Spleen (tissue), 11 donors: ENCODE data around the gene UBAP1. TPM values are rescaled to one million over a fixed set of nuclear protein-coding genes. Genes with fewer than 3 reads are reported as not detected.
A peak's percentile ranks its signal among the peaks of the same experiment; 100 is the strongest.
"Not testable (repeated sequence)": the region's sequence is repeated elsewhere in the genome, so short reads cannot be mapped to it uniquely, and the experiment has no call there.

Experiments used
- DNase-seq: peaks from one replicate; pipeline ENCODE4 v3.0.0-alpha.2; 2020
- H3K27ac ChIP-seq, 8 donors: fragments of 200-600 bp; sonication (generic) in 7 of 8; 1 replicate in 4 of 8; 2 replicates in 4 of 8; pipeline versions ENCODE4 v1.5.0 to v1.8.0; 2016 to 2021; ENCODE audit warnings: inconsistent platforms in 4 of 8, mild to moderate bottlenecking in 4 of 8, moderate library complexity in 1 of 8
- H3K27me3 ChIP-seq, 7 donors: fragments of 200-600 bp; sonication (generic) in 6 of 7; replicated peaks in 1 of 7; 1 replicate in 4 of 7; 2 replicates in 3 of 7; pipeline versions ENCODE4 v1.5.0 to v1.8.0; 2016 to 2021; ENCODE audit warnings: inconsistent platforms in 3 of 7, mild to moderate bottlenecking in 1 of 7
- H3K36me3 ChIP-seq, 6 donors: fragments of 200-600 bp; sonication (generic) in 5 of 6; 1 replicate in 4 of 6; 2 replicates in 2 of 6; pipeline versions ENCODE4 v1.5.0 to v1.8.0; 2016 to 2021; ENCODE audit warnings: inconsistent platforms in 2 of 6
- H3K4me1 ChIP-seq, 6 donors: fragments of 200-600 bp; sonication (generic) in 5 of 6; 1 replicate in 3 of 6; 2 replicates in 3 of 6; pipeline versions ENCODE4 v1.5.0 to v1.8.0; 2016 to 2021; ENCODE audit warnings: inconsistent platforms in 3 of 6
- H3K4me3 ChIP-seq, 8 donors: fragments of 200-600 bp; sonication (generic) in 7 of 8; 1 replicate in 4 of 8; 2 replicates in 4 of 8; pipeline versions ENCODE4 v1.5.0 to v1.8.0; 2016 to 2021; ENCODE audit warnings: inconsistent platforms in 4 of 8, mild to moderate bottlenecking in 4 of 8, moderate library complexity in 2 of 8
- H3K9me3 ChIP-seq, 8 donors: fragments of 200-600 bp; sonication (generic) in 7 of 8; 1 replicate in 4 of 8; 2 replicates in 4 of 8; pipeline versions ENCODE4 v1.5.0 to v1.8.0; 2016 to 2021; ENCODE audit warnings: inconsistent platforms in 4 of 8
- POLR2A ChIP-seq, 3 donors: fragments of 450-650 bp; IDR thresholded peaks; one replicate each; pipeline ENCODE4 v1.5.1; 2017; ENCODE audit warnings: antibody characterized with exemption in 3 of 3, mild to moderate bottlenecking in 1 of 3
- POLR2AphosphoS5 ChIP-seq, 3 donors: sonication (generic); formaldehyde crosslinking; IDR thresholded peaks; one replicate each; pipeline ENCODE4 v1.5.1; 2017; ENCODE audit warnings: antibody characterized with exemption in 3 of 3
- WGBS, 5 donors: extraction: QIAGEN DNeasy Blood & Tissue Kit in 3 of 5; methylation state at CpG; one replicate each; pipeline versions ENCODE4 v1.1.5 to v1.1.7; 2013 to 2018; 5-methylcytosine and 5-hydroxymethylcytosine counted together
- intact Hi-C: fragments of 100-400 bp; cut with DNase I; formaldehyde crosslinking; loops from one replicate; pipeline ENCODE4 v1.15.0; 2023; ENCODE audit warnings: low total_unique reads
- polyA plus RNA-seq, 3 donors: library from polyadenylated mRNA; stranded (reverse); fragments of 200-250 nt; gene quantifications; one replicate each; pipeline ENCODE4 v1.2.1, GENCODE V29; 2013
- total RNA-seq, 7 donors: library from RNA; depleted of rRNA in 3 of 7; stranded (reverse); fragments of >200 nt in 3 of 7; fragmentation: NEBNext Ultra II Directional in 4 of 7; extraction: Animal tissue kit (Norgen Biotek cat#: 25700) in 4 of 7; gene quantifications; one replicate each; pipeline versions ENCODE4 v1.1.0 to v1.2.1, GENCODE V29; 2016 to 2021
- TF ChIP-seq, protein P1 (sequence below), 11 experiments: fragments of 200-600 bp in 7 of 11; fragments of 450-650 bp in 4 of 11; sonication (generic) in 4 of 11; IDR thresholded peaks in 8 of 11; conservative IDR thresholded peaks in 3 of 11; 1 replicate in 7 of 11; 2 replicates in 4 of 11; pipeline versions ENCODE4 v1.4.0 to v1.8.0; 2016 to 2021; ENCODE audit warnings: antibody characterized with exemption in 11 of 11, inconsistent platforms in 4 of 11, mild to moderate bottlenecking in 1 of 11
- donor health status: healthy with polysubstance abuse.
- donor health status: DM: no; HTN: no; CAD: no; lungs with moderate emphysema.
- donor health status: DM: no; HTN: no; CAD: no.
- donor health status: Bipolar disorder and iron deficiency.
- donor health status: healthy.
- donor health status: DM: no; HTN: no; CAD: no.
- donor health status: DM: yes; HTN: yes; CAD: no.

The UBAP1 gene
- total and polyA plus RNA-seq, 10 donors = 17.3 to 56.0 (median 41.2) TPM

DNA sequence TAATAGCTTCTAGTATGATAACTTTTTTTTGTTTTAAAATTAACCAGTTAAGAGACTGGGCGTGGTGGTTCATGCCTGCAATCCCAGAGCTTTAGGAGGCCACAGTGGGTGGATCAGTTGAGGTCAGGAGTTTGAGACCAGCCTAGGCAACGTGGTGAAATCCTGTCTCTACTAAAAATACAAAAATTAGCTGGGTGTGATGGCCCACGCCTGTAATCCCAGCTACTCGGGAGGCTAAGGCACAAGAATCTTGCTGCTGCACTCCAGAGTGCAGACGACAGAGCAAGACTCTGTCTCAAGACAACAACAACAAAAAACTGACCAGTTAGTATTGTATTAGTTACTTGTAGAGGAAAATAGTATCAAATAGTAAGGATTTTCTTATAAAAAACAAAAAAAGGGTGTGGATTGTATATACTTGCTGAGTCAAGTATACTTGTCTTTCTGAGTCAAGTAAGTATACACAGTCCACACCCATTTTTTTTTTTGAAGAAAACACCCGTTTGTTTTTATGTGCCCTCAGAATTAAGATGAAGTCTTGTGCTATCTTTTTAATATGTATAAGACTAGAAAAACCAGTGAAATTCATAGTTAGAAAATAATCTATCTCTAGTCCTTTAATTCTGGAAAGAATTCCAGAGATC lies 25.3 kb downstream of the UBAP1 start:
- intact Hi-C loops = no loop called here

DNA sequence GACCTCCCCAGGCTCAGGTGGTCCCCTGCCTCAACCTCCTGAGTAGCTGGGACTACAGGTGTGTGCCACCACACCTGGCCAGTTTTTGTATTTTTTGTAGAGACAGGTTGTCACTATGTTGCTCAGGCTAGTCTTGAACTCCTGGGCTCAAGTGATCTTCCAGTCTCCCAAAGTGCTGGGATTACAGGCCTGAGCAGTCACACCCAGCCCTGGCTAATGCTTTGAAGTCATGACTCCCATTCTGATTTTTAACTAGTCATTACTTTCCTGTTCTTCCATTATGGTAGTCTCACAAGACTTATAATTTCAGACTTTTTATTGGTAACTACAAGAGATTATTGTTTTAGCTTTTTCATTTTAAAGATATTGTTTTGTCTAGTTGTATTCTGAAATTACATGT lies 26.3 kb downstream of the UBAP1 start:
- no peak for TF ChIP-seq POLR2A (IDR thresholded peaks at IDR 0.05)
- no peak for TF ChIP-seq POLR2AphosphoS5 (IDR thresholded peaks at IDR 0.05)
- TF ChIP-seq, protein P1, sequence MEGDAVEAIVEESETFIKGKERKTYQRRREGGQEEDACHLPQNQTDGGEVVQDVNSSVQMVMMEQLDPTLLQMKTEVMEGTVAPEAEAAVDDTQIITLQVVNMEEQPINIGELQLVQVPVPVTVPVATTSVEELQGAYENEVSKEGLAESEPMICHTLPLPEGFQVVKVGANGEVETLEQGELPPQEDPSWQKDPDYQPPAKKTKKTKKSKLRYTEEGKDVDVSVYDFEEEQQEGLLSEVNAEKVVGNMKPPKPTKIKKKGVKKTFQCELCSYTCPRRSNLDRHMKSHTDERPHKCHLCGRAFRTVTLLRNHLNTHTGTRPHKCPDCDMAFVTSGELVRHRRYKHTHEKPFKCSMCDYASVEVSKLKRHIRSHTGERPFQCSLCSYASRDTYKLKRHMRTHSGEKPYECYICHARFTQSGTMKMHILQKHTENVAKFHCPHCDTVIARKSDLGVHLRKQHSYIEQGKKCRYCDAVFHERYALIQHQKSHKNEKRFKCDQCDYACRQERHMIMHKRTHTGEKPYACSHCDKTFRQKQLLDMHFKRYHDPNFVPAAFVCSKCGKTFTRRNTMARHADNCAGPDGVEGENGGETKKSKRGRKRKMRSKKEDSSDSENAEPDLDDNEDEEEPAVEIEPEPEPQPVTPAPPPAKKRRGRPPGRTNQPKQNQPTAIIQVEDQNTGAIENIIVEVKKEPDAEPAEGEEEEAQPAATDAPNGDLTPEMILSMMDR (IDR thresholded peaks at IDR 0.05 in 8 of 11, conservative IDR thresholded peaks at IDR 0.05 in 3 of 11) = no peak
- intact Hi-C loops = no loop called here
- Histone ChIP-seq H3K4me3 (no peak overlapping the region), H3K9me3 (no peaks in the 10 kb centered on the region), H3K36me3 (peaks cover 0 to 27% (median 6%) of the 10 kb centered on the region in 6 donors), H3K27ac (no peak overlapping the region), H3K27me3 (no peaks in the 10 kb centered on the region), H3K4me1 (peaks cover 0 to 38% (median 13%) of the 10 kb centered on the region in 6 donors)
- no peak for DNase-seq

More for the DNA sequence above, 25.3 kb downstream of the UBAP1 start:
- TF ChIP-seq POLR2A (IDR thresholded peaks at IDR 0.05) (no peak), POLR2AphosphoS5 (IDR thresholded peaks at IDR 0.05) (no peak)
- TF ChIP-seq, protein P1 (IDR thresholded peaks at IDR 0.05 in 8 of 11, conservative IDR thresholded peaks at IDR 0.05 in 3 of 11) = no peak
- WGBS, 5 donors = 65 to 82% (median 74%) methylated on average over 6 of the region's 6 CpGs
- Histone ChIP-seq H3K27me3 (no peaks in the 10 kb centered on the region), H3K9me3 (no peaks in the 10 kb centered on the region), H3K4me3 (no peak overlapping the region), H3K4me1 (peaks cover 0 to 46% (median 13%) of the 10 kb centered on the region in 6 donors), H3K36me3 (peaks cover 0 to 28% (median 6%) of the 10 kb centered on the region in 6 donors), H3K27ac (no peak overlapping the region)
- no peak for DNase-seq

DNA sequence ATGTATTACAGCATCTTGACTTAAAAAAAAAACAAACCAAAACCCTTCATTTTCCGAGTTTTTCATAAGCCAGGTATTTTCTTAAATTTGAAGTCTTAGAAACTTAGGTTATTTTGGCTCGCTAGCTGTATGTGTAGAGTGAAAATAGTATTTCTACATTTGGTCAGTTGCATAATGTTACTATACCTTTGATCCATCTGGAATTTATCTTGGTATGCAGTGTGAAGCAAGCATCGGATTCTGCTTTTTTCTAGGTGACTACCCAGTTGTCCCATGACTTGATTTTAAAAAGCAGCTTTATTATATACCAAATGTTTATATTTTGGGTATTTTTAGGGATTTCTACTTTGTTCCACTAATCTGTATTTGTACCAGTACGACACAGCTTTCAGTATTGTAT lies 27.7 kb downstream of the UBAP1 start:
- H3K36me3 ChIP-seq = peaks cover 0 to 16% (median 2%) of the 10 kb centered on the region in 6 donors
- WGBS, 5 donors = 89 to 99% (median 96%) methylated on average over 4 of the region's 4 CpGs
- DNase-seq = no peak
- no peaks in the 10 kb centered on the region for H3K27me3 ChIP-seq
- no peak overlapping the region for H3K4me3 ChIP-seq
- H3K9me3 ChIP-seq = no peaks in the 10 kb centered on the region
- H3K4me1 ChIP-seq = peaks cover 3 to 45% (median 20%) of the 10 kb centered on the region in 6 donors
- intact Hi-C loops = no loop called here
- no peak overlapping the region for H3K27ac ChIP-seq
- TF ChIP-seq POLR2A (IDR thresholded peaks at IDR 0.05) (no peak), POLR2AphosphoS5 (IDR thresholded peaks at IDR 0.05) (no peak)
- TF ChIP-seq, protein P1 (IDR thresholded peaks at IDR 0.05 in 8 of 11, conservative IDR thresholded peaks at IDR 0.05 in 3 of 11) = no peak

DNA sequence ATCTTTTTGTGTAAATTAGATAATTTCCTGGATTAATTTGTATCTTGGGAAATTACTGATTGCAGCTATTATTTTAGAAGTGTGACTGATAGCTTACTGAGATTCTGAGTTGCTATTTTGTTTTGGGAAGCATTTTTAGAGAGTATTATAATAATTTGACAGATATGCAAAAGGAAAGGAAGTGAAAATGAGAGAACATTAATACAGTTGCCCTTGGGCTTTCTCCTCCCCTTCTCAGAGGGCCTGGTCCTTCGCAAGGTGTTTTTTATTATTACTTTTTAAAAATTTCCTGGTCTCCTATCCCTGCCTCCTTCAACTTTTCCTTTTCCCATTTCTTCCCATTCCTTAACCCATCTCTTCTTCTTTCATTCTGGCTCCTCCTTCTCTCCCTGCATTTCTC lies 32.6 kb downstream of the UBAP1 start:
- Histone ChIP-seq H3K27me3 (no peaks in the 10 kb centered on the region), H3K9me3 (no peaks in the 10 kb centered on the region), H3K27ac (peak overlapping the region in 1 of 8 donors; percentile 33), H3K4me1 (peaks cover 6 to 30% (median 18%) of the 10 kb centered on the region in 6 donors), H3K4me3 (no peak overlapping the region), H3K36me3 (no peaks in the 10 kb centered on the region)
- WGBS, 5 donors = 25 to 88% (median 58%) methylated on average over 1 of the region's 1 CpG
- TF ChIP-seq POLR2AphosphoS5 (IDR thresholded peaks at IDR 0.05) = no peak
- TF ChIP-seq POLR2A (IDR thresholded peaks at IDR 0.05) = no peak
- TF ChIP-seq, protein P1 (IDR thresholded peaks at IDR 0.05 in 8 of 11, conservative IDR thresholded peaks at IDR 0.05 in 3 of 11) = no peak
- no peak for DNase-seq
- intact Hi-C loops = no loop called here

DNA sequence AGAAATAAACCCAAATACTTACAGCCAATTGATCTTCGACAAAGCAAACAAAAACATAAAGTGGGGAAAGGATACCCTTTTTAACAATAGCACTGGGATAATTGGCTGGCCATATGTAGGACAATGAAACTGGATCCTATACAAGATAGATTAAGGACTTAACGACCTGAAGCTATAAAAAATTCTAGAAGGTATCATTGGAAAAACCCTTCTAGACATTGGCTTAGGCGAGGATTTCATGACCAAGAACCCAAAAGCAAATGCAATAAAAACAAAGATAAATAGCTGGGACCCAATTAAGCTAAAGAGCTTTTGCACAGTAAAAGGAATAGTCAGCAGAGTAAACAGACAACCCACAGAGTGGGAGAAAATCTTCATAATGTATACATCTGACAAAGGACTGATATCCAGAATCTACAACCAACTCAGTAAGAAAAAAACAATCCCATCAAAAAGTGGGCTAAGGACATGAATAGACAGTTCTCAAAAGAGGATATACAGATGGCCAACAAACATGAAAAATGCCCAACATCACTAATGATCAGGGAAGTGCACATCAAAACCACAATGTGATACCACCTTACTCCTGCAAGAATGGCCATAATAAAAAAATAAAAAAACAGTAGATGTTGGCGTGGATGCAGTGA lies 35.6 kb downstream of the UBAP1 start:
- H3K36me3 ChIP-seq, DNase-seq, intact Hi-C loops, H3K9me3 ChIP-seq, H3K27ac ChIP-seq, H3K4me3 ChIP-seq, H3K27me3 ChIP-seq: not testable (repeated sequence)
- peaks cover 6 to 39% (median 18%) of the 10 kb centered on the region in 6 donors for H3K4me1 ChIP-seq
- WGBS, 5 donors = 93 to 97% (median 96%) methylated on average over 4 of the region's 4 CpGs
